NCI-H1092 treated with DMSO at 0.1 percent for 48 hours (cell line): Measurements from ENCODE around the gene MYH6.
A peak's percentile ranks its signal among the peaks of the same experiment; 100 is the strongest.

Experiments
- DNase-seq: peaks from one replicate; lab custom pipeline; 2025; lab: John Stamatoyannopoulos, UW

Gene MYH6

GRCh38 chr14:23355871-23356435 lies 52.1 kb downstream of the MYH6 start:
- no peak for DNase-seq

DNA sequence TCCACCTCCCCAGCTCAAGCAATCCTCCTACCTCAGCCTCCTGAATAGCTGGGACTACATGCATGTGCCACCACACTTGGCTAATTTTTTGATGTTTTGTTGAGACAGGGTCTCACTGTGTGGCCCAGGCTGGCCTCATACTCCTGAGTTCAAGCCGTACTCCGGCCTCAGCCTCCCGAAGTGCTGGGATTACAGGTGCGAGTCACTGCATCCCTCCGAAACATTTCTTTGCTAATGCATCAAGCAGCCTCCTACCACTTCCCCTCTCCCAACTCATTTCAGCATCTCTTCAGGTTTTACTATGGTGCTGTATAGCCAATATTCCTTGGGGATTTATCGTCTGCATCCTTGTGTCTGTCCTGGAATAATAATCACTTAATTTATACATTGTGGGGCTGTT lies 53.1 kb downstream of the MYH6 start:
- no peak for DNase-seq

GRCh38 chr14:23353433-23353780 lies 54.7 kb downstream of the MYH6 start:
- DNase-seq = no peak

DNA sequence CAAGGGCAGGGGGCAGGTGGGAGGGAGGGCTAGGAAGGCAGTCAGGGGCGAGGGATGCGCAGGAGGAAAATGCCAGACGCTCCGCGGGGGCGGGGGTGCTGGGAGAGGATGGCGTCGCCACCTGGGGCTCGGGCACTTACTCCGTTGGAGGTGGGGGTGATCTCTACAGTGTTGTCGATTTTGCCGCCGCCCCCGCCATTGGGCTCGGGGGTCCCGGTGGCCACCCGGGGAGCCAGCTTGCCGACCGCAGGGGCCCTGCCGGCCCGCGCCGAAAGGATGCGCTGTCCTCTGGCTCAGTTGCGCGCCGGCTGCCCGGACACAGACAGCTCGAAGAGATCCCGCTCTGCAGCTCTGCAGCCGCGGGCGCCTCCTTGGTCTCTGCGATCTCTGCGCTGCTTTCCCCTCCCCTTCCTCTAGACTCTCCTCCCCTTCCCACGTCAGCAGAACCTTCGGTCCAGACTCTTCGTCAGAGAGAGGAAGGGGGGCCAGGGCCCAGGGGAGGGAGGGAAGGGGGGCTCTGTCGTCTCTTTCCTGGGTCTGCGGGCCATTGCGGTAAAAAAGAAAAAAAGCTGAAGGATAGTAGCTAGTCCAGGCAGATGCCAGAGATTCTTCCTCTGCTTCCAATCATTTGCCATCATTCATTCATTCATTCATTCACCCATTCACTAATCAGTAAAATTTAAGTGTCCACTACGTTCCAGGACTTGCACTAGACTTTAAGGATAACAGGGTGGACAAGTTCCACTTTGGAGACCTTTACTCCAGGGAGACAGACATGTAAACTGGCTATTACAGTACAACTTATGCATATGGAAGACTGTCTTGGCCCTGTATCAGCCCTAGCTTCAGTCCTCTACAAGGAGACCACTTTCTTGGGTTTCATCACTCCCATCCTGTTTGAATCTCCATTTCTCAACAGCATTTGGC lies 55.3 kb downstream of the MYH6 start, which contains the start of gene SLC22A17:
Gene SLC22A17, minus strand, starts transcription at position 382 of the 927 bp plus-strand sequence.
- DNase-seq = peak; percentile 92

- DNase-seq = peak; percentile 58
Measured at GRCh38 chr14:23351681-23352505, 56.2 kb downstream of the MYH6 start.

GRCh38 chr14:23349156-23349845 lies 58.8 kb downstream of the MYH6 start:
- no peak for DNase-seq

DNA sequence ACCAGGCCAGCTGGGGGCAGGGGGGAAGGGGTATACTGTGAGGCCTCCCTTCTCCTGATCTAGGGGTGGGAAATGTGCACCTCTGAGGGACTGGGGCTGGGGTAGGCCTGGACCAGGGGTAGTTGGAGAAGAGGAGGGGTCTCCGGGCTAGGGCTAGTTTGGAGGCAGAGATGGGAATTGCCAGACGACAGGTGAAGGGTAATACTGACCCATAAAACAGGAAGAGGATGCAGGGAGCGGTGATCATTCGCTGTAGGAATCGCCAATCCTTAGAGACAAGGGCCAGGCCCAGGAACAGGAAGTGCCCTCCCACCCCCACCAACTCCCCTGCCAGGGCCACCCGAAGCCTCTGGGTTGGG lies 59.8 kb downstream of the MYH6 start:
- no peak for DNase-seq

DNA sequence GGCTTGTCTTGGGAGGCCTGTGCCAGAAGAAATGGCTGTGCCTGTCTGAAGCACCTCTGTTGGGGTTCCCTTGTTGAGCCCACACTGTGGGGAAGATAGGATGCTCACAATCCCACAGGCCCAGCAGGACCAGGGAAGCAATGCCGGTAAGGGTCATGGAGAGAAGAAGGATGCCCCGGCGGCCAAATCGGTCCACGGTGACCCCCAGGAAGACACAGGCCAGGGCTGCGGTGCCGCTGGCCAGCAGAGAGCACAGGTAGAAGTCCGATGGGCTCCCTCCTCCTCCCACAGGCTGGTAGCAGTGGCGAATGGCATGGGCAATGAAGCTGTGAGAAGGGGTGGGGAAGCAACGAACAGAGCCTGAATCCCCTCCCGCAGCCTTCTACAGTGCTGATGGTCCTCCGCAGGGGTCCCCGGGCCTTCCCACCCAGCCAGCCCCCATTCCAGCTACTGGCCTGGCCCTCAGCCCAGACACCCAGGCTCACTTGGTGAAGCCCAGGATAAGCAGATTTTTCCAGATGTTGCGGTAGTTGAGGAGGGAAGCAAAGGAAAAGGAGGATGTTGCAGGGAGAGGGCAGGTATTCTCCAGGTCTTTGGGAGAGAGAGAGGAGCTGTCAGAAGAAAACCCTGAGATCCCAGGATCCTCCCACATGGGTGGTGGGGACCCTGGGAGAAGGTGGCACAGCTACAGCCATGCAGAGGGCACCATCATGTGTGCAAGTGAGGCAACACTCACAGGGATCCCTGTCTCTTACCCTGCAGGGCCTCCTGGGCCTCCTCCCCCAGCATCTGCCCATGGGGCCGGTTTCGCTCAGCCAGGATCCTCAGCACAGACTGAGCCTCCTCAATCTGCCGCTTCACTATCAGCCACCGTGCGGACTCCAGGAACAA lies 60.4 kb downstream of the MYH6 start:
- no peak for DNase-seq

DNA sequence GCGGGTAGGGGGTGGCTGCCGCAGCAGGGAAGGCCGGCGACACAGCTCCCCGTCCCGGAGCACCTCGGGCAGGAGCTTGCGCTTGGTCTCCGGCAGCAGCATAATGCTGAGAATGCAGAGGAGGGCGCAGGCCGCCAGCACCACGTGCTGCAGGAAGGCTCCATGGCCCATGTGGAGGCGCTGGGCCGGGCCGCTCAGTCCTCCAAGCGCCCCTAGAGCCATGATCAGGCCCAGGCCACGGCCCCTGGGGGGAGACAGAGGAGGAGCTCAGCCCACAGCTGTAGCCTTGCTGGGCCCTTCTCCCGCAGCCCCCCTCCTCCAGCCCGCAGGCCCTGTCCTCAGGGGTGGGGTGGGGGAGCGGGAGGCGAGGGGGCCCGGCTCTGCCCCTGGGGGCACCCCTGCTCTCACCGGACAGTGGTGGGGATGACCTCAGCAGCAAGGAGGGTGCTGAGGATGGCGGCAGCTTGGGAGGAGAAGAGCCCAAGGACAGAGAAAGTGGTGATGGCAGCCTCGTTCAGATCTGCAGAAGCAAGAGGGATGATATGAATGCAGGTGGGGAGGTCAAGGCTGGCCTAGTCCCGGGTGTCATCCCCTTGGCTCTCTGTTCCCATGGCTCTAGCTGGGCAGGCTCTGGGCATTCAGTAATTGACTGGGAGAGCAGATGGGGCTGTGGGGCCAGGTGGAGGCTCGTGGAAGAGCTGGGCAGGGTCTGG lies 61.2 kb downstream of the MYH6 start:
- DNase-seq = no peak

DNA sequence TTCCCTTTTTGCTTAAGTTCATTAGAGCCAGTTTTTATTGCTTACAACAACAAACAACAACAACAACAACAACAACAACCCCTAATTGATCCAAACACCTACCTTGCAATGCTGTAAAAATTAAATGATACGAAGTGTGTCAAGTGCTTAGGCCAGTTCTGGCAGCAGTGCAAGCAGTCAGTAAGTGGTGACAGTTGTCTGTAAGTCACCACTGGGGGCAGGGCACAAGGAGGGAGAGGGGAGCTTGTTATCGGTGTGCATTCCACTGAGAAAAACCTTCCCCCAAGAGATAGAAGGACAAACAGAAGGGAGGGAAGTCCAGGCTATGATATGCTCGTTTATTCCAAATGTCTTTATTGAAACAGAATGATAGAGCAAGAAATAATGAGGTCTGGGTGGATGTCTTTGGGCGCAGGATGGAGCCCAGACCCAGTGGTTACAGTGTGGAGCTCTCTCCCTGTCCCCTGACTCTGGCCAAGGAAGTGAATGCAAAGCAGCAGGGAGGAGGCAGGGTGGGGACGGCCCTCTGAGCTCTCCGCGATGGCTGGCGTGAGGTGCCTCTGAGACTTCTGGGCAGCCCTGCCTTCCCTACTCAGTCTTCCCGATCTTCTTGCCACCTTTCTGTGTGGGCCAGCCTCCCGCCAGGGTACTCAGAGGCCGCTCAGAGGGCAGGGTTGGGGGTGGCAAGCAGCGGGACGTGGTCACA lies 61.9 kb downstream of the MYH6 start:
- DNase-seq = no peak

- DNase-seq = no peak
Measured at GRCh38 chr14:23344481-23344880, 63.6 kb downstream of the MYH6 start.

- no peak for DNase-seq
Measured at GRCh38 chr14:23339506-23340268, 68.4 kb downstream of the MYH6 start.

DNA sequence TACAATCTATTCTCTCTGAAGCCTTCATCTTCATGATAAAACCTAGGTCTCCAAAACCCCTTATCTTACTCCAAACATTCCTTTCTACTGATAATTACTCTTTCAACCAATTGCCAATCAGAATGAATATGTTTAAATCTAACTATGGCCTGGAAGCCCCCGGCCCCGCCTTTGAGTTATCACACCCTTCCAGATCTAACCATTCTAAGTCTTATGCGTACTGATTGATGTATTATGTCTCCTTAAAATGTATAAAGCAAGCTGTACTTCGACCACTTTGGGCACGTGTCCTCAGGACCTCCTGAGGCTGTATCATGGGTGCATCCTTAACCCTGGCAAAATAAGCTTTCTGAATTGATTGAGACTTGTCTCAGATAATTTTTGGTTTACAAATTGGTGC lies 72.5 kb downstream of the MYH6 start:
- no peak for DNase-seq
